ENCODE data around the gene USP22.

GRCh38 chr17:21013983-21014382 lies 28.8 kb downstream of the USP22 start:
- TF ChIP-seq CTCF (IDR thresholded peaks at IDR 0.05): no peak
- TF ChIP-seq ZFX (IDR thresholded peaks at IDR 0.05; ENCODE audit: borderline replicate concordance): no peak

Measured in 22Rv1 (cell line).